ENCODE results near the gene CCSAP. TPM values are rescaled to one million over a fixed set of nuclear protein-coding genes. Genes with fewer than 3 reads are reported as not detected.

CCSAP gene
- total RNA-seq, 2 donors from 2014 or later: 29.0 to 33.1 TPM

- peaks cover 18% of the 10 kb centered on the region for H3K36me3 Mint-ChIP-seq (ENCODE audit: low read depth)
- peak overlapping the region; percentile 68 for H3K27ac Mint-ChIP-seq
- H3K9me3 ChIP-seq (ENCODE audit: control insufficient read depth, low read length, poor library complexity, severe bottlenecking): no peaks in the 10 kb centered on the region
- H3K4me1 Mint-ChIP-seq: peaks cover 36% of the 10 kb centered on the region
- DNase-seq: no peak
- H3K27me3 Mint-ChIP-seq: no peaks in the 10 kb centered on the region
- H3K4me3 Mint-ChIP-seq: no peak overlapping the region
- ATAC-seq: no peak
These were observed 56.6 kb downstream of the CCSAP start for GRCh38 chr1:229286099-229286766.

- Mint-ChIP-seq H3K36me3 (ENCODE audit: low read depth) (peaks cover 10% of the 10 kb centered on the region), H3K27ac (peak overlapping the region; percentile 19), H3K27me3 (no peaks in the 10 kb centered on the region), H3K4me1 (peaks cover 37% of the 10 kb centered on the region), H3K4me3 (no peak overlapping the region)
- ATAC-seq: no peak
- H3K9me3 ChIP-seq (ENCODE audit: control insufficient read depth, low read length, poor library complexity, severe bottlenecking): no peaks in the 10 kb centered on the region
- DNase-seq: no peak
These were observed 57.4 kb downstream of the CCSAP start for GRCh38 chr1:229285440-229285839.

- Mint-ChIP-seq H3K36me3 (ENCODE audit: low read depth) (peaks cover 8% of the 10 kb centered on the region), H3K4me1 (peaks cover 41% of the 10 kb centered on the region), H3K27me3 (no peaks in the 10 kb centered on the region), H3K4me3 (no peak overlapping the region), H3K27ac (peak overlapping the region; percentile 19)
- H3K9me3 ChIP-seq (ENCODE audit: control insufficient read depth, low read length, poor library complexity, severe bottlenecking): no peaks in the 10 kb centered on the region
- DNase-seq (no peak), ATAC-seq (no peak)
These were observed 58.0 kb downstream of the CCSAP start for GRCh38 chr1:229284887-229285286.

- Mint-ChIP-seq H3K4me1 (peaks cover 41% of the 10 kb centered on the region), H3K36me3 (ENCODE audit: low read depth) (peaks cover 8% of the 10 kb centered on the region), H3K4me3 (no peak overlapping the region), H3K27ac (no peak overlapping the region), H3K27me3 (no peaks in the 10 kb centered on the region)
- no peaks in the 10 kb centered on the region for H3K9me3 ChIP-seq (ENCODE audit: control insufficient read depth, low read length, poor library complexity, severe bottlenecking)
- DNase-seq: no peak
- ATAC-seq: no peak
These were observed 59.6 kb downstream of the CCSAP start for GRCh38 chr1:229283183-229283611.

GRCh38 chr1:229282295-229282823, 60.5 kb downstream of the CCSAP start:
- Mint-ChIP-seq H3K36me3 (ENCODE audit: low read depth) (peaks cover 8% of the 10 kb centered on the region), H3K4me3 (no peak overlapping the region), H3K27ac (no peak overlapping the region), H3K4me1 (peaks cover 37% of the 10 kb centered on the region), H3K27me3 (no peaks in the 10 kb centered on the region)
- H3K9me3 ChIP-seq (ENCODE audit: control insufficient read depth, low read length, poor library complexity, severe bottlenecking): no peaks in the 10 kb centered on the region
- no peak for ATAC-seq
- DNase-seq: no peak

- peaks cover 8% of the 10 kb centered on the region for H3K36me3 Mint-ChIP-seq (ENCODE audit: low read depth)
- no peak for ATAC-seq
- peaks cover 33% of the 10 kb centered on the region for H3K4me1 Mint-ChIP-seq
- H3K4me3 Mint-ChIP-seq: peak overlapping the region; percentile 43
- H3K27ac Mint-ChIP-seq: no peak overlapping the region
- no peak for DNase-seq
- no peaks in the 10 kb centered on the region for H3K27me3 Mint-ChIP-seq
- H3K9me3 ChIP-seq (ENCODE audit: control insufficient read depth, low read length, poor library complexity, severe bottlenecking): no peaks in the 10 kb centered on the region
These were observed 61.4 kb downstream of the CCSAP start for GRCh38 chr1:229281339-229281926.

- no peak for DNase-seq
- no peak for ATAC-seq
- no peaks in the 10 kb centered on the region for H3K9me3 ChIP-seq (ENCODE audit: control insufficient read depth, low read length, poor library complexity, severe bottlenecking)
- Mint-ChIP-seq H3K4me3 (peak overlapping the region; percentile 43), H3K27me3 (no peaks in the 10 kb centered on the region), H3K4me1 (peaks cover 35% of the 10 kb centered on the region), H3K27ac (no peak overlapping the region), H3K36me3 (ENCODE audit: low read depth) (peaks cover 8% of the 10 kb centered on the region)
These were observed 61.9 kb downstream of the CCSAP start for GRCh38 chr1:229280921-229281320.

- DNase-seq: no peak
- H3K27ac Mint-ChIP-seq: no peak overlapping the region
- peaks cover 6% of the 10 kb centered on the region for H3K36me3 Mint-ChIP-seq (ENCODE audit: low read depth)
- no peak overlapping the region for H3K4me3 Mint-ChIP-seq
- H3K9me3 ChIP-seq (ENCODE audit: control insufficient read depth, low read length, poor library complexity, severe bottlenecking): no peaks in the 10 kb centered on the region
- no peak for ATAC-seq
- peaks cover 33% of the 10 kb centered on the region for H3K4me1 Mint-ChIP-seq
- H3K27me3 Mint-ChIP-seq: no peaks in the 10 kb centered on the region
These were observed 62.6 kb downstream of the CCSAP start for GRCh38 chr1:229280037-229280828.

GRCh38 chr1:229279242-229279641, 63.6 kb downstream of the CCSAP start:
- ATAC-seq (no peak), DNase-seq (no peak)
- H3K4me3 Mint-ChIP-seq: no peak overlapping the region
- H3K27ac Mint-ChIP-seq: no peak overlapping the region
- no peaks in the 10 kb centered on the region for H3K9me3 ChIP-seq (ENCODE audit: control insufficient read depth, low read length, poor library complexity, severe bottlenecking)
- H3K4me1 Mint-ChIP-seq: peaks cover 29% of the 10 kb centered on the region
- H3K36me3 Mint-ChIP-seq (ENCODE audit: low read depth): peaks cover 6% of the 10 kb centered on the region
- no peaks in the 10 kb centered on the region for H3K27me3 Mint-ChIP-seq

- no peak for DNase-seq
These were observed 64.6 kb downstream of the CCSAP start for GRCh38 chr1:229278120-229278741.

GRCh38 chr1:229275005-229275404, 67.8 kb downstream of the CCSAP start:
- no peaks in the 10 kb centered on the region for H3K9me3 ChIP-seq (ENCODE audit: control insufficient read depth, low read length, poor library complexity, severe bottlenecking)
- no peak overlapping the region for H3K4me3 Mint-ChIP-seq
- no peak overlapping the region for H3K27ac Mint-ChIP-seq
- no peak for ATAC-seq
- no peaks in the 10 kb centered on the region for H3K27me3 Mint-ChIP-seq
- DNase-seq: no peak
- peaks cover 4% of the 10 kb centered on the region for H3K36me3 Mint-ChIP-seq (ENCODE audit: low read depth)
- H3K4me1 Mint-ChIP-seq: peaks cover 30% of the 10 kb centered on the region

More at GRCh38 chr1:229278120-229278741, 64.6 kb downstream of the CCSAP start:
- H3K27me3 Mint-ChIP-seq: no peaks in the 10 kb centered on the region
- H3K36me3 Mint-ChIP-seq (ENCODE audit: low read depth): peaks cover 6% of the 10 kb centered on the region
- peaks cover 30% of the 10 kb centered on the region for H3K4me1 Mint-ChIP-seq
- ATAC-seq: no peak
- no peaks in the 10 kb centered on the region for H3K9me3 ChIP-seq (ENCODE audit: control insufficient read depth, low read length, poor library complexity, severe bottlenecking)
- no peak overlapping the region for H3K27ac Mint-ChIP-seq
- H3K4me3 Mint-ChIP-seq: no peak overlapping the region

GRCh38 chr1:229273507-229274232, 69.2 kb downstream of the CCSAP start:
- Mint-ChIP-seq H3K27ac (peak overlapping the region; percentile 93), H3K4me1 (peaks cover 29% of the 10 kb centered on the region), H3K27me3 (no peaks in the 10 kb centered on the region), H3K4me3 (no peak overlapping the region), H3K36me3 (ENCODE audit: low read depth) (peaks cover 4% of the 10 kb centered on the region)
- ATAC-seq (no peak), DNase-seq (no peak)
- H3K9me3 ChIP-seq (ENCODE audit: control insufficient read depth, low read length, poor library complexity, severe bottlenecking): no peaks in the 10 kb centered on the region
